K562 (cell line): ENCODE measurements around the gene TULP4. TPM values are rescaled to one million over a fixed set of nuclear protein-coding genes. Genes with fewer than 3 reads are reported as not detected.

Experiments
- ATAC-seq: fragments of 200-7000 bp; cut with Tn5 transposase; 3 replicates; pipeline ENCODE4 v1.9.1; 2020; ENCODE audit warnings: moderate library complexity
- BruUV-seq: library from RNA; stranded (reverse); fragments of 400-500 nt; replicated peaks from 2 replicates; lab custom pipeline; 2021; lab: Mats Ljungman, UMichigan
- CTCF ChIA-PET: fragments of 300-600 bp; formaldehyde crosslinking; extraction: SDS; loops from one replicate; lab custom pipeline; 2021; ENCODE audit warnings: low intra/inter-chr PET ratio; lab: Yijun Ruan, JAX
- POLR2A ChIA-PET: fragments of 300-600, 350-650 bp; sonication (Branson Sonifier 250); formaldehyde crosslinking; extraction: SDS; loops from one replicate; lab custom pipeline; 2021; ENCODE audit warnings: antibody characterized with exemption, inconsistent platforms; lab: Yijun Ruan, JAX
- DNase-seq, 4 experiments: peaks; one replicate each; pipeline versions ENCODE4 v3.0.0 to v3.0.0-alpha.2; 2011 to 2018; ENCODE audit warnings: low spot score in 3 of 4, mixed read lengths in 3 of 4; ENCODE audit errors: extremely low read depth in 1 of 4
- FAIRE-seq: peaks from 2 replicates; lab custom pipeline; 2011; peaks lifted over from hg19 to GRCh38; lab: Jason Lieb, UNC
- H2AFZ ChIP-seq: 2 replicates; pipeline ENCODE4 v1.6.0; 2011; ENCODE audit warnings: low read depth, low read length, control low read depth, inconsistent platforms
- H3K27ac ChIP-seq: fragments of 200-600 bp; 3 replicates; pipeline ENCODE4 v1.8.0; 2011; ENCODE audit warnings: low read depth, mild to moderate bottlenecking, control low read depth, inconsistent platforms, low read length, moderate library complexity, mixed read lengths; ENCODE audit errors: extremely low read depth
- H3K27me3 ChIP-seq, 2 experiments: fragments of 300-600 bp in 1 of 2; 2 replicates in 1 of 2; 3 replicates in 1 of 2; pipeline versions ENCODE4 v1.6.0 to v1.8.0; 2011; ENCODE audit warnings: inconsistent platforms in 2 of 2, low read length in 2 of 2, mild to moderate bottlenecking in 1 of 2, mixed read lengths in 1 of 2, moderate library complexity in 1 of 2; ENCODE audit not compliant: control insufficient read depth in 2 of 2, insufficient read depth in 2 of 2
- H3K36me3 ChIP-seq: fragments of 300-600 bp; 3 replicates; pipeline ENCODE4 v1.8.0; 2011; ENCODE audit warnings: mild to moderate bottlenecking, low read length, inconsistent platforms; ENCODE audit not compliant: control insufficient read depth, insufficient read depth
- H3K4me1 ChIP-seq, 2 experiments: fragments of 200-600 bp in 1 of 2; replicated peaks in 1 of 2; 2 replicates in 1 of 2; 3 replicates in 1 of 2; pipeline versions ENCODE4 v1.5.1 to v1.8.0; 2011; ENCODE audit warnings: inconsistent platforms in 2 of 2, low read length in 2 of 2, mild to moderate bottlenecking in 1 of 2, mixed read lengths in 1 of 2, moderate library complexity in 1 of 2; ENCODE audit not compliant: control insufficient read depth in 2 of 2, insufficient read depth in 2 of 2
- H3K4me2 ChIP-seq: 2 replicates; pipeline ENCODE4 v1.6.1; 2011; ENCODE audit warnings: low read length, control low read depth, inconsistent platforms, mixed read lengths; ENCODE audit not compliant: insufficient read depth
- H3K4me3 ChIP-seq: fragments of 200-600 bp; sonication (generic), shearing (Covaris generic); 2 replicates; pipeline ENCODE4 v1.5.1; 2016; ENCODE audit warnings: control low read depth, inconsistent platforms
- H3K79me2 ChIP-seq: fragments of 200-600 bp; 3 replicates; pipeline ENCODE4 v1.8.0; 2011; ENCODE audit warnings: low read length, inconsistent platforms; ENCODE audit not compliant: control insufficient read depth, insufficient read depth
- H3K9ac ChIP-seq, 2 experiments: 2 replicates each; pipeline versions ENCODE4 v1.6.0 to v1.6.1; 2011; ENCODE audit warnings: low read depth in 2 of 2, low read length in 2 of 2, control low read depth in 1 of 2, inconsistent platforms in 1 of 2, mild to moderate bottlenecking in 1 of 2, mixed read lengths in 1 of 2; ENCODE audit not compliant: insufficient read depth in 1 of 2
- H3K9me1 ChIP-seq: one replicate; pipeline ENCODE4 v1.6.0; 2011; ENCODE audit warnings: inconsistent platforms, mild to moderate bottlenecking, low read length, moderate library complexity; ENCODE audit not compliant: control insufficient read depth, insufficient read depth
- H3K9me3 ChIP-seq: replicated peaks from 2 replicates; pipeline ENCODE4 v1.5.1; 2011; ENCODE audit warnings: low read depth, low read length, inconsistent platforms; ENCODE audit not compliant: control insufficient read depth, insufficient read depth
- H4K20me1 ChIP-seq: replicated peaks from 2 replicates; pipeline ENCODE4 v1.6.1; 2011; ENCODE audit warnings: low read length, inconsistent platforms, mixed read lengths; ENCODE audit not compliant: control insufficient read depth, insufficient read depth
- HNRNPK ChIP-seq: fragments of 200-400 bp; formaldehyde crosslinking; IDR thresholded peaks from one replicate; pipeline ENCODE4 v1.6.1; 2018; ENCODE audit warnings: mild to moderate bottlenecking, low read depth, low read length; ENCODE audit not compliant: poor library complexity, severe bottlenecking
- RNF2 ChIP-seq: sonication (generic); IDR thresholded peaks from 2 replicates; pipeline ENCODE4 v1.6.1; 2016
- WGBS: fragments of 100-300 bp; shearing (Covaris generic); methylation state at CpG from one replicate; pipeline ENCODE4 v1.1.6; 2016; ENCODE audit warnings: low coverage, mixed read lengths; ENCODE audit not compliant: insufficient coverage; ENCODE audit errors: missing lambda C conversion rate; 5-methylcytosine and 5-hydroxymethylcytosine counted together
- in situ Hi-C: fragments of 300-500 bp; cut with MboI; formaldehyde crosslinking; loops from 4 replicates; pipeline ENCODE4 v1.15.0; 2018; ENCODE audit warnings: inconsistent platforms, mixed read lengths
- intact Hi-C: fragments of 100-400 bp; cut with micrococcal nuclease; formaldehyde crosslinking; loops from 2 replicates; pipeline ENCODE4 v1.14.2; 2022
- polyA plus RNA-seq, 8 experiments: library from polyadenylated mRNA; depleted of rRNA in 4 of 8; stranded (reverse) in 5 of 8; unstranded in 3 of 8; fragments of >200 nt; fragmentation: Nextera tagmentation in 2 of 8; fragmentation: Illumina TruSeq in 1 of 8; extraction: Ambion mirVana in 2 of 8; extraction: Trizol in 1 of 8; gene quantifications; 2 replicates each; pipeline versions ENCODE4 v1.2.1 to v1.2.3, GENCODE V29; 2011 to 2014; ENCODE audit warnings: inconsistent platforms in 1 of 8, missing spikeins in 1 of 8
- total RNA-seq, 7 experiments: library from RNA; depleted of rRNA in 6 of 7; stranded (reverse); fragments of >200 nt in 6 of 7; fragmentation: Illumina TruSeq in 2 of 7; extraction: Trizol in 2 of 7; gene quantifications; 2 replicates each; pipeline versions ENCODE4 v1.2.1 to v1.2.3, GENCODE V29; 2011 to 2021; ENCODE audit warnings: low replicate concordance in 1 of 7
- TF ChIP-seq, protein P1 (sequence below), 2 experiments: fragments of 450-650 bp; IDR thresholded peaks; 2 replicates each; pipeline ENCODE4 v1.6.1; 2018; ENCODE audit warnings: mild to moderate bottlenecking in 2 of 2, low read depth in 1 of 2; ENCODE audit not compliant: partially characterized antibody in 2 of 2
- TF ChIP-seq, protein P2 (sequence below), 2 experiments: fragments of 450-650 bp; IDR thresholded peaks; 2 replicates each; pipeline ENCODE4 v1.6.1; 2016

The TULP4 gene
- total and polyA plus RNA-seq, 9 of the 15 experiments (the other 6 are each of a cell fraction or from before 2014, with no cell fraction given): 1.2 to 50.4 (median 11.0) TPM

DNA sequence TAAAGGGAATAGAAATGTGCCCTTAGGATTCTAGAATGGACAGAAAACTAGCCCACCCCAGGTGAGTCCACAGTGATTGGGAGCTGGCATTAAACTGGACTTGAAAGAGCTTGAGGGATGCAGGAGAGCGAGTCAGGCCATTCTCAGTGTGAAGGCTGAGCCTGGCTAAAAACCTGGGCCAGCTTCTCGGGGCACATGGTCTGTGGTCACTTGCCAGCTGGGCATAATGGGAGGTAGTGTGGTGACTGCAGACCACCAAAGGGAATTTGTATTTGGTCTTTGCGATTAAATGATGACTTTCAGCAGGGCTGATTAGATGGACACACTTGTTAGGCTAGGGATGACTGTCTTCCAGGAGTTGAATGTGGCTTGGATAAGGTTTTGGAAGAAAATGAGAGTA, 71.3 kb downstream of the TULP4 start:
- ChIA-PET CTCF (no interaction called here), POLR2A (no interaction called here)
- no peak for FAIRE-seq
- Histone ChIP-seq H3K27ac (no peak overlapping the region), H3K36me3 (no peaks in the 10 kb centered on the region), H4K20me1 (no peaks in the 10 kb centered on the region), H3K27me3 (no peaks in the 10 kb centered on the region), H3K9me1 (no peaks in the 10 kb centered on the region), H3K9me3 (no peaks in the 10 kb centered on the region), H3K4me3 (no peak overlapping the region), H2AFZ (no peak overlapping the region), H3K9ac (no peak overlapping the region), H3K4me2 (no peak overlapping the region), H3K79me2 (no peaks in the 10 kb centered on the region), H3K4me1 (no peaks in the 10 kb centered on the region)
- ATAC-seq: no peak
- DNase-seq: no peak
- 66% methylated on average over 3 of the region's 3 CpGs for WGBS
- intact Hi-C loops: no loop called here
- no TSS peak for BruUV-seq
- in situ Hi-C loops: no loop called here
- no peak for TF ChIP-seq HNRNPK
- TF ChIP-seq, protein P1, sequence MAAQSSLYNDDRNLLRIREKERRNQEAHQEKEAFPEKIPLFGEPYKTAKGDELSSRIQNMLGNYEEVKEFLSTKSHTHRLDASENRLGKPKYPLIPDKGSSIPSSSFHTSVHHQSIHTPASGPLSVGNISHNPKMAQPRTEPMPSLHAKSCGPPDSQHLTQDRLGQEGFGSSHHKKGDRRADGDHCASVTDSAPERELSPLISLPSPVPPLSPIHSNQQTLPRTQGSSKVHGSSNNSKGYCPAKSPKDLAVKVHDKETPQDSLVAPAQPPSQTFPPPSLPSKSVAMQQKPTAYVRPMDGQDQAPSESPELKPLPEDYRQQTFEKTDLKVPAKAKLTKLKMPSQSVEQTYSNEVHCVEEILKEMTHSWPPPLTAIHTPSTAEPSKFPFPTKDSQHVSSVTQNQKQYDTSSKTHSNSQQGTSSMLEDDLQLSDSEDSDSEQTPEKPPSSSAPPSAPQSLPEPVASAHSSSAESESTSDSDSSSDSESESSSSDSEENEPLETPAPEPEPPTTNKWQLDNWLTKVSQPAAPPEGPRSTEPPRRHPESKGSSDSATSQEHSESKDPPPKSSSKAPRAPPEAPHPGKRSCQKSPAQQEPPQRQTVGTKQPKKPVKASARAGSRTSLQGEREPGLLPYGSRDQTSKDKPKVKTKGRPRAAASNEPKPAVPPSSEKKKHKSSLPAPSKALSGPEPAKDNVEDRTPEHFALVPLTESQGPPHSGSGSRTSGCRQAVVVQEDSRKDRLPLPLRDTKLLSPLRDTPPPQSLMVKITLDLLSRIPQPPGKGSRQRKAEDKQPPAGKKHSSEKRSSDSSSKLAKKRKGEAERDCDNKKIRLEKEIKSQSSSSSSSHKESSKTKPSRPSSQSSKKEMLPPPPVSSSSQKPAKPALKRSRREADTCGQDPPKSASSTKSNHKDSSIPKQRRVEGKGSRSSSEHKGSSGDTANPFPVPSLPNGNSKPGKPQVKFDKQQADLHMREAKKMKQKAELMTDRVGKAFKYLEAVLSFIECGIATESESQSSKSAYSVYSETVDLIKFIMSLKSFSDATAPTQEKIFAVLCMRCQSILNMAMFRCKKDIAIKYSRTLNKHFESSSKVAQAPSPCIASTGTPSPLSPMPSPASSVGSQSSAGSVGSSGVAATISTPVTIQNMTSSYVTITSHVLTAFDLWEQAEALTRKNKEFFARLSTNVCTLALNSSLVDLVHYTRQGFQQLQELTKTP (IDR thresholded peaks at IDR 0.05; ENCODE audit: low read depth in 1 of 2, partially characterized antibody in 2 of 2): no peak
- TF ChIP-seq, protein P2, sequence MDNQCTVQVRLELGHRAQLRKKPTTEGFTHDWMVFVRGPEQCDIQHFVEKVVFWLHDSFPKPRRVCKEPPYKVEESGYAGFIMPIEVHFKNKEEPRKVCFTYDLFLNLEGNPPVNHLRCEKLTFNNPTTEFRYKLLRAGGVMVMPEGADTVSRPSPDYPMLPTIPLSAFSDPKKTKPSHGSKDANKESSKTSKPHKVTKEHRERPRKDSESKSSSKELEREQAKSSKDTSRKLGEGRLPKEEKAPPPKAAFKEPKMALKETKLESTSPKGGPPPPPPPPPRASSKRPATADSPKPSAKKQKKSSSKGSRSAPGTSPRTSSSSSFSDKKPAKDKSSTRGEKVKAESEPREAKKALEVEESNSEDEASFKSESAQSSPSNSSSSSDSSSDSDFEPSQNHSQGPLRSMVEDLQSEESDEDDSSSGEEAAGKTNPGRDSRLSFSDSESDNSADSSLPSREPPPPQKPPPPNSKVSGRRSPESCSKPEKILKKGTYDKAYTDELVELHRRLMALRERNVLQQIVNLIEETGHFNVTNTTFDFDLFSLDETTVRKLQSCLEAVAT (IDR thresholded peaks at IDR 0.05): no peak
- no peak for TF ChIP-seq RNF2
